Trophoblast cell (in vitro differentiated cells and primary cell): ENCODE results near the gene LOC128125822.

Source experiments
- DNase-seq, 2 donors: peaks; one replicate each; pipeline ENCODE4 v3.0.0-alpha.2; 2016
- H2AFZ ChIP-seq: 2 replicates; pipeline ENCODE4 v1.6.1; 2013; ENCODE audit warnings: low read length, moderate library complexity, mild to moderate bottlenecking; ENCODE audit not compliant: insufficient read depth, poor library complexity
- H2AK5ac ChIP-seq: 2 replicates; pipeline ENCODE4 v1.6.1; 2013; ENCODE audit warnings: mild to moderate bottlenecking, low read length
- H2BK120ac ChIP-seq: 2 replicates; pipeline ENCODE4 v1.6.1; 2013; ENCODE audit warnings: low read length, mild to moderate bottlenecking, moderate library complexity; ENCODE audit not compliant: insufficient read depth, poor library complexity
- H2BK12ac ChIP-seq: 2 replicates; pipeline ENCODE4 v1.6.1; 2013; ENCODE audit warnings: mild to moderate bottlenecking, low read length, moderate library complexity
- H2BK5ac ChIP-seq: 2 replicates; pipeline ENCODE4 v1.6.1; 2013; ENCODE audit warnings: low read length, low read depth, moderate library complexity, mild to moderate bottlenecking; ENCODE audit not compliant: poor library complexity
- H3K14ac ChIP-seq: 2 replicates; pipeline ENCODE4 v1.6.1; 2013; ENCODE audit warnings: mild to moderate bottlenecking, low read length
- H3K18ac ChIP-seq: 2 replicates; pipeline ENCODE4 v1.6.1; 2013; ENCODE audit warnings: mild to moderate bottlenecking, low read length
- H3K23ac ChIP-seq: 2 replicates; pipeline ENCODE4 v1.6.1; 2013; ENCODE audit warnings: low read length
- H3K27ac ChIP-seq: 2 replicates; pipeline ENCODE4 v1.5.1; 2013; ENCODE audit warnings: low read depth, mild to moderate bottlenecking, inconsistent platforms, low read length, moderate library complexity
- H3K27me3 ChIP-seq: 2 replicates; pipeline ENCODE4 v1.6.1; 2013; ENCODE audit warnings: inconsistent platforms, mild to moderate bottlenecking, low read length, moderate library complexity; ENCODE audit not compliant: insufficient read depth
- H3K36me3 ChIP-seq, 2 experiments: 1 replicate in 1 of 2; 2 replicates in 1 of 2; pipeline ENCODE4 v1.6.1; 2013; ENCODE audit warnings: low read length in 2 of 2, mild to moderate bottlenecking in 2 of 2, moderate library complexity in 1 of 2; ENCODE audit not compliant: insufficient read depth in 2 of 2, control insufficient read depth in 1 of 2
- H3K4ac ChIP-seq: 2 replicates; pipeline ENCODE4 v1.6.1; 2013; ENCODE audit warnings: low read depth, mild to moderate bottlenecking, low read length, moderate library complexity
- H3K4me1 ChIP-seq, 2 experiments: 1 replicate in 1 of 2; 2 replicates in 1 of 2; pipeline ENCODE4 v1.6.1; 2013; ENCODE audit warnings: low read length in 2 of 2, mild to moderate bottlenecking in 2 of 2, moderate library complexity in 1 of 2; ENCODE audit not compliant: insufficient read depth in 2 of 2, control insufficient read depth in 1 of 2
- H3K4me2 ChIP-seq: 2 replicates; pipeline ENCODE4 v1.6.1; 2013; ENCODE audit warnings: inconsistent platforms, mild to moderate bottlenecking, low read length, moderate library complexity
- H3K4me3 ChIP-seq: 2 replicates; pipeline ENCODE4 v1.5.1; 2013; ENCODE audit warnings: mild to moderate bottlenecking, low read depth, low read length, inconsistent platforms
- H3K79me1 ChIP-seq: one replicate; pipeline ENCODE4 v1.6.1; 2013; ENCODE audit warnings: low read length
- H3K79me2 ChIP-seq: 2 replicates; pipeline ENCODE4 v1.6.1; 2013; ENCODE audit warnings: low read length, mild to moderate bottlenecking; ENCODE audit not compliant: control insufficient read depth, insufficient read depth, poor library complexity
- H3K9ac ChIP-seq: 2 replicates; pipeline ENCODE4 v1.6.1; 2013; ENCODE audit warnings: mild to moderate bottlenecking, low read length
- H3K9me3 ChIP-seq: 2 replicates; pipeline ENCODE4 v1.6.1; 2013; ENCODE audit warnings: low read depth, mild to moderate bottlenecking, control low read depth, inconsistent platforms, low read length; ENCODE audit not compliant: insufficient read depth
- H4K12ac ChIP-seq: 2 replicates; pipeline ENCODE4 v1.6.1; 2013; ENCODE audit warnings: low read depth, mild to moderate bottlenecking, low read length, moderate library complexity
- H4K8ac ChIP-seq: 2 replicates; pipeline ENCODE4 v1.6.1; 2013; ENCODE audit warnings: low read depth, mild to moderate bottlenecking, low read length, moderate library complexity
- H4K91ac ChIP-seq: one replicate; pipeline ENCODE4 v1.6.1; 2013; ENCODE audit warnings: low read depth, mild to moderate bottlenecking, low read length, moderate library complexity
- WGBS: extraction: QIAGEN DNeasy Blood & Tissue Kit; methylation state at CpG from one replicate; pipeline ENCODE4 v1.1.7; 2013; ENCODE audit warnings: missing lambda C conversion rate; ENCODE audit not compliant: insufficient read length, insufficient coverage; ENCODE audit errors: extremely low coverage; 5-methylcytosine and 5-hydroxymethylcytosine counted together

Gene LOC128125822

DNA sequence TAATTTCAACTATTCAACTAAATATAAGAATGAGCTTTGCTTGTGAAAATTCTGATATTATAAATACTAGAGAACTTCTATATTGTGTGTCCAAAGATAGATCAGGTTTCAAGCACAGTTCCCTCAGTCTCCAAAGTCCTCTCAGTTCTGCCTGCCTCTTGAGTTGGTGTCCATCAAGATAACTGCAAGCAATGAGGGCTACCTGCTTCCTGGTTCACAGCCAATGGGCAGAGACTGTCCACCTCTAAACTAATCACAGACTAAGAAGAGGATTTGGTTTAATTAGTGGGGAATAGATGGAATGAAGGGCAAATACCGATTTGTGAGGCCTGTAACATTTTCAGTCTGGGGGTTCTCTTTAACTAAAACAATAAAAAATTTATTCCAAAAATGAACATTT lies 41.3 kb upstream of the LOC128125822 start:
- no peak overlapping the region for H3K4me2 ChIP-seq
- DNase-seq = peak in 1 of 2 donors; percentile 39
- no CpG with 5 or more reads among the region's 1 CpG for WGBS

DNA sequence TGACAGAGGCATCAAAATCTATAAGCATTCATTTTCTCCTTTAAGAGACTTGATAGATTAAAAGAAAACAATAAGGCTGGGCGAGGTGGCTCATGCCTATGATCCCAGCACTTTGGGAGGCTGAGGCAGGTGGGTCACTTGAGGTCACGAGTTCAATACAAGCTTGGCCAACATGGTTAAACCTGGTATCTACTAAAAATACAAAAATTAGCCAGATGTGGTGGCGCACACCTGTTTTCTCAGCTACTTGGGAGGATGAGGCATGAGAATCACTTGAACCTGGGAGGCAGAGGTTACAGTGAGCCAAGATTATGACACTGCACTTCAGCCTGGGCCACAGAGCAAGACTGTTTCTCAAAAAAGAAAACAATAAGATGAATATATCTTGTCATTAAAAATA lies 39.3 kb upstream of the LOC128125822 start:
- no peak overlapping the region for H4K8ac ChIP-seq
- no peaks in the 10 kb centered on the region for H3K79me2 ChIP-seq
- no peak overlapping the region for H2BK120ac ChIP-seq
- no peak overlapping the region for H3K27ac ChIP-seq
- WGBS = no CpG with 5 or more reads among the region's 3 CpGs
- no peak overlapping the region for H3K18ac ChIP-seq
- no peak overlapping the region for H2BK5ac ChIP-seq
- H3K36me3 ChIP-seq = no peaks in the 10 kb centered on the region
- H3K9me3 ChIP-seq = no peaks in the 10 kb centered on the region
- no peak overlapping the region for H3K9ac ChIP-seq
- no peak overlapping the region for H2AK5ac ChIP-seq
- H3K4me2 ChIP-seq = no peak overlapping the region
- no peak overlapping the region for H2AFZ ChIP-seq
- DNase-seq = no peak
- no peak overlapping the region for H4K12ac ChIP-seq
- no peak overlapping the region for H3K4me3 ChIP-seq
- no peaks in the 10 kb centered on the region for H3K79me1 ChIP-seq
- H3K27me3 ChIP-seq = no peaks in the 10 kb centered on the region
- no peaks in the 10 kb centered on the region for H3K4me1 ChIP-seq
- no peak overlapping the region for H3K14ac ChIP-seq
- no peak overlapping the region for H3K4ac ChIP-seq
- no peak overlapping the region for H3K23ac ChIP-seq
- H2BK12ac ChIP-seq = no peak overlapping the region
- no peak overlapping the region for H4K91ac ChIP-seq

More for the DNA sequence above, 41.3 kb upstream of the LOC128125822 start:
- Histone ChIP-seq H4K12ac (no peak overlapping the region), H3K79me2 (no peaks in the 10 kb centered on the region), H4K91ac (no peak overlapping the region), H2AFZ (no peak overlapping the region), H2BK5ac (no peak overlapping the region), H3K18ac (no peak overlapping the region), H3K36me3 (no peaks in the 10 kb centered on the region), H3K4me1 (peaks cover 0 to 2% of the 10 kb centered on the region in 2 experiments), H3K27me3 (no peaks in the 10 kb centered on the region), H2BK120ac (no peak overlapping the region), H3K9me3 (no peaks in the 10 kb centered on the region), H3K9ac (no peak overlapping the region), H3K79me1 (no peaks in the 10 kb centered on the region), H3K4ac (no peak overlapping the region), H3K27ac (no peak overlapping the region), H3K14ac (no peak overlapping the region), H2AK5ac (no peak overlapping the region), H3K23ac (no peak overlapping the region), H2BK12ac (no peak overlapping the region), H4K8ac (no peak overlapping the region), H3K4me3 (no peak overlapping the region)

DNA sequence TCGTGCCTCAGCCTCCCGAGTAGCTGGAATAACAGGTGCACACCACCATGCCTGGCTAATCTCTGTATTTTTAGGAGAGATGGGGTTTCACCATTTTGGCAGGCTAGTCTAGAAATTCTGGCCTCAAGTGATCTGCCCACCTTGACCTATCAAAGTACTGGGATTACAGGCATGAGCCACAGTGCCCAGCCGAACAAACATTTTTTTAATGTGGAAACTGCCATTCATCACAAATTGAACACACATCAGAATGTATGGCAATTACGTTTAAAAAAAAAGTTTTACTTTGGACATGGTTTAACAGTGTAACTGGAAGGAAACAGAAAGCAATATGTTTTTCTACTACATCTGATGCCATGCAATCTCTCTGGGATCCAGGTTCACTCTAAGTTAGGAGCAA lies 38.3 kb upstream of the LOC128125822 start:
- H3K9me3 ChIP-seq = no peaks in the 10 kb centered on the region

DNA sequence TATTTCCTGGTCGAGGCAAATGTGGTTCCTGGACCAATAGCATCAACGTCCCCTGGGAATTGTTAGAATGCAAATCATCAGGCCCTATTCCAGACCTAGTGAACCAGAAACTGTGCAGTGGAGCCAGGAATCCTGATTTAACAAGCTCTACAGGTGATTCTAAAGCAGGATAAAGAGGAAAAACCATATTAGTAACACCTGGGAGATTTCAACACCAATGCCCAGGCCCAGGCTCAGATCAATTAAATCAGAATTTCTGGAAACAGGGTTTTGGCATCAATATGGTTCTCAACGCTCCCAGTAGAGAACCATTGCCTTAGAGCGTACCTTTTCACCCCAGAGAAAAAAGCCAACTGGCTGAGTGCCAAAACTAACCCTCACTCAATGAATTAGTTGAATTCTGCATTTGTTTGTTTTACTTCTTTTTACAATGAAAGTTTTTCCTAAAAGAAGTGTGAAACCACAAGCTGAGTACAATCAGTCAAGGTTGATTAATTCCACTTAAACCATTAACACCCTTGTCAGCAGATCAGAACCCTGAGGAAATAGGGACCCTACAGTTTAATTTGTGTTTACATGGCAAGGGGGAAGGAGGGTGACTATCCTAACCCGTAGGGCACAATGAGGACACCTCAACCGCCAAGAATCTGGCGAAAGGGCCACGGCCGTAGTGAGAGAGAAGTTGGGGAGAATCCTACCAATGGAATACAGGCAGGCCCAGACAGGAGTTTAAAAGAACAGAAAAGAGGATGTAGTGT lies 34.9 kb upstream of the LOC128125822 start:
- Histone ChIP-seq H2BK120ac (no peak overlapping the region), H2BK12ac (no peak overlapping the region), H3K9ac (peak overlapping the region; percentile 58)

More for the DNA sequence above, 38.3 kb upstream of the LOC128125822 start:
- no peak overlapping the region for H3K4me2 ChIP-seq
- H3K4ac ChIP-seq = no peak overlapping the region
- no peak overlapping the region for H3K27ac ChIP-seq
- no peak overlapping the region for H4K91ac ChIP-seq
- H3K36me3 ChIP-seq = no peaks in the 10 kb centered on the region
- H2BK12ac ChIP-seq = no peak overlapping the region
- H3K79me1 ChIP-seq = no peaks in the 10 kb centered on the region
- H2BK5ac ChIP-seq = no peak overlapping the region
- no peak overlapping the region for H3K9ac ChIP-seq
- DNase-seq = no peak
- H3K4me3 ChIP-seq = no peak overlapping the region
- no CpG with 5 or more reads among the region's 4 CpGs for WGBS
- H3K23ac ChIP-seq = no peak overlapping the region
- H3K27me3 ChIP-seq = no peaks in the 10 kb centered on the region
- no peak overlapping the region for H4K12ac ChIP-seq
- H3K18ac ChIP-seq = no peak overlapping the region
- no peak overlapping the region for H2AK5ac ChIP-seq
- no peak overlapping the region for H2BK120ac ChIP-seq
- no peak overlapping the region for H3K14ac ChIP-seq
- no peak overlapping the region for H2AFZ ChIP-seq
- H4K8ac ChIP-seq = no peak overlapping the region
- no peaks in the 10 kb centered on the region for H3K79me2 ChIP-seq
- no peaks in the 10 kb centered on the region for H3K4me1 ChIP-seq

More for the DNA sequence above, 34.9 kb upstream of the LOC128125822 start:
- H3K9me3 ChIP-seq = no peaks in the 10 kb centered on the region
- no peaks in the 10 kb centered on the region for H3K36me3 ChIP-seq
- H2AK5ac ChIP-seq = no peak overlapping the region
- no peak for DNase-seq
- H3K79me1 ChIP-seq = no peaks in the 10 kb centered on the region
- WGBS = no CpG with 5 or more reads among the region's 9 CpGs
- H3K79me2 ChIP-seq = no peaks in the 10 kb centered on the region
- H3K4me3 ChIP-seq = no peak overlapping the region
- no peak overlapping the region for H3K4me2 ChIP-seq
- H2AFZ ChIP-seq = no peak overlapping the region
- no peaks in the 10 kb centered on the region for H3K4me1 ChIP-seq
- H3K4ac ChIP-seq = no peak overlapping the region
- no peak overlapping the region for H4K12ac ChIP-seq
- H3K27ac ChIP-seq = no peak overlapping the region
- H4K91ac ChIP-seq = no peak overlapping the region
- no peak overlapping the region for H3K23ac ChIP-seq
- no peak overlapping the region for H3K14ac ChIP-seq
- no peaks in the 10 kb centered on the region for H3K27me3 ChIP-seq
- H3K18ac ChIP-seq = no peak overlapping the region
- no peak overlapping the region for H2BK5ac ChIP-seq
- H4K8ac ChIP-seq = no peak overlapping the region
